Activated T-helper 2 cell treated with anti-CD3 and anti-CD28 coated beads, Interferon-gamma antibody, Interleukin-2, Interleukin-4, amounts not matched to agents 10 μg/mL and 5 μg/mL and 100 μg/mL, durations not matched to agents 14 hours and 24 hours and 36 hours (primary cell): ENCODE results near the gene LOX. TPM values are rescaled to one million over a fixed set of nuclear protein-coding genes. Genes with fewer than 3 reads are reported as not detected.

Experiments used
- DNase-seq: peaks from one replicate; pipeline ENCODE4 v3.0.0; 2021; ENCODE audit warnings: low spot score
- H3K27ac Mint-ChIP-seq: one replicate; pipeline ENCODE4 v1.8.0; 2021; ENCODE audit warnings: mixed read lengths
- H3K27me3 Mint-ChIP-seq: one replicate; pipeline ENCODE4 v1.8.0; 2021; ENCODE audit warnings: low read depth, mixed read lengths
- H3K36me3 Mint-ChIP-seq: one replicate; pipeline ENCODE4 v1.8.0; 2021; ENCODE audit warnings: low read depth, mixed read lengths
- H3K4me1 Mint-ChIP-seq: one replicate; pipeline ENCODE4 v1.8.0; 2021; ENCODE audit warnings: low read depth, mixed read lengths
- H3K4me3 Mint-ChIP-seq: one replicate; pipeline ENCODE4 v1.8.0; 2021; ENCODE audit warnings: low read depth, mild to moderate bottlenecking, moderate library complexity, mixed read lengths
- H3K9me3 Mint-ChIP-seq: one replicate; pipeline ENCODE4 v1.8.0; 2021; ENCODE audit warnings: mixed read lengths
- intact Hi-C: fragments of 100-400 bp; cut with micrococcal nuclease; formaldehyde crosslinking; loops from one replicate; pipeline ENCODE4 v1.15.1; 2023
- total RNA-seq: library from RNA; stranded (reverse); gene quantifications from 2 replicates; pipeline ENCODE4 v1.2.3, GENCODE V29; 2022

The LOX gene
- total RNA-seq, 1 donor from 2014 or later, result not detected

DNA sequence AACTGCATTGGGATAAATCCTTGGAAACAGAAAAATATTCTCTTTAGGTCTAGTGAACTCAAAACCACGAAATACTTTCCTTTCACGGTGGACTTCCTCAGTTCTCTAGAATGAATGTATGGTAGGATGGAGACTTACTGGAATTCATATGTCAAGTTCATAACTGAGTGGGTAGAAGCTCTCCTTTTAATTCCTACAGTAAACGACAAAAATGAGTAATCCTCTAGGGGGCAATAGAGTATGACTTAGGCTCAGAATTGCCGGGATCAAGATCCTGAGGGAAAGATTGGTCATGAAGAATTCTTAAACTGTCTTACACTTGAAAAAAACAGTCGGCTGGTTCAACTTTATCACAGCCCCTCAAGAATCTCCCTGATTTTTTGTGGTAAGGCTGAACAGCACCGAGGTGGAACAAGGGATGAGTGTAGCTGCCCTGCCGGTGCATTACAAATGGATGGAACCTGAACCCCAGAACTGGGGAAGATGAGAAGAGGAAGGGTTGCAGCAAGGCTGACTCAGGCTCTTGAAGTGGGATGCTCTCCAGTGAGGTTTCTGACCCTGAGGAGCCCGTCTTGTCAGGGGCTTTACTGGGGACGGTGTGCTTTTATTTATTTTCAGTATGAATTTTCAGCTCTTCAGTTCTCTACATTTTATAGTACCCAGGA lies 14.0 kb upstream of the LOX start:
- Mint-ChIP-seq H3K4me3 (no peak overlapping the region), H3K9me3 (no peaks in the 10 kb centered on the region), H3K4me1 (peaks cover 2% of the 10 kb centered on the region), H3K36me3 (no peaks in the 10 kb centered on the region), H3K27ac (no peak overlapping the region), H3K27me3 (peaks cover 7% of the 10 kb centered on the region)
- DNase-seq, result no peak
- intact Hi-C loops, result no loop called here

DNA sequence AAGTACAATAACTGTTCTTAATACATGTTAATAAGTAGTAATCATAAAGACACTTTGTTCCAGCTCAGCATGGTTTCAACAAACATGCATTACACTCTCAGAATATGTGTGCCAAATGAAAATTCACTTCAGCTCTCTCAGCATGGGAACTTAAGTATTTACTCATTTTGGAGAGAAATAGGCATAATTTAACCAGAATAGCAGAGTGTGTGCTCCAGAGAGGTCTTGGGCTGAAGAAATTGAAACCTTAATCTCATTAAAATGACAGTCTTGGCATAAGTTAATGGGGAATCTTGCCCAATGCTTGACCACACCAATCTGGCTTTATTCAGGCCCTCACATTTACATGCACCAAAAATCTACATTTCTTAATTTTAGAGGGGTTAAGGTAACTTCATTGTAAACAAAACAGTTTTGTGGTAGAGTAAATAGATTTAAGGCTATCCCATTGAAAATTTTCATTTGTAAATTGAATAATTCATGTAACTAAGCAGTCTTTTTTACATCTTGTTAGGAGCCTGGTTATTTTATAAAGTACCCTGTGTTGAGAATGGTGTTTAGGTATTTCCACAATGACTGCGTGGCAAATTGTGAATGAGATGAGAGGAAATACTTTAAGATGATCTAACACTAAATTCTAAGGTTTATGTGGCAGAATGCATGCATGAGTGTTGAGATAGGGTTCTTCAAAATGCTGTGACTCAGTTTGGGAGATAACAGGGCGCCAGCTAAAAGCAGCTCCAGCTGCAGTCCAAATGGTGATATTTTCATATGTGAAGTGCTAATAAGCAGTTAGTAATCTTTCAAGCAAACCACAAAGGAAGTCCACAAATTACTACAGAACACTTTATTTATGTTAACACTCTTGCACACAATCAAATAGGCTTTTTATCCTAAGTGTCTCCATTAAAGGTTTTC lies 11.3 kb upstream of the LOX start:
- H3K4me1 Mint-ChIP-seq, result peaks cover 2% of the 10 kb centered on the region
- intact Hi-C loops, result no loop called here
- no peaks in the 10 kb centered on the region for H3K9me3 Mint-ChIP-seq
- peaks cover 11% of the 10 kb centered on the region for H3K27me3 Mint-ChIP-seq
- no peak overlapping the region for H3K4me3 Mint-ChIP-seq
- no peak for DNase-seq
- H3K36me3 Mint-ChIP-seq, result no peaks in the 10 kb centered on the region
- no peak overlapping the region for H3K27ac Mint-ChIP-seq

DNA sequence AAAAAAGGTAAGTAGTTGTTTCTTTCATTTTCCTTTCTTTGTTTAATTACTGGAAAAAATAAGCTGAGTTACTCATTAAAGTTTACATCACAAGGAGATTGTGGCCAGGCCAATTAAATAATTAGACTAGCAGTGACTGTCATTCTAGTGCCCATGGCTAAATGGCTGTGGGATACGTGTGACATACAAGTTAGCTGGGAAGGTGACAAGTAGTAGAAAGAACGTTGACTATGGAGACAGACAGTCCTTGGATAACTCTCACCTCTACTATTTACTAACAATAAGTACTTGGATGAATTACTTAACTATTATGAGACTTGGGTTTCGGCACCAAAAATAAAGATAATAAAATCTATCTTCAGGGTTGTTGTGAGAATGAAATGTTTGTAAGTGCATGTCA lies 7.0 kb upstream of the LOX start:
- Mint-ChIP-seq H3K36me3 (no peaks in the 10 kb centered on the region), H3K4me1 (peaks cover 2% of the 10 kb centered on the region), H3K9me3 (no peaks in the 10 kb centered on the region), H3K27ac (no peak overlapping the region), H3K4me3 (no peak overlapping the region), H3K27me3 (peaks cover 29% of the 10 kb centered on the region)
- intact Hi-C loops, result no loop called here
- no peak for DNase-seq

DNA sequence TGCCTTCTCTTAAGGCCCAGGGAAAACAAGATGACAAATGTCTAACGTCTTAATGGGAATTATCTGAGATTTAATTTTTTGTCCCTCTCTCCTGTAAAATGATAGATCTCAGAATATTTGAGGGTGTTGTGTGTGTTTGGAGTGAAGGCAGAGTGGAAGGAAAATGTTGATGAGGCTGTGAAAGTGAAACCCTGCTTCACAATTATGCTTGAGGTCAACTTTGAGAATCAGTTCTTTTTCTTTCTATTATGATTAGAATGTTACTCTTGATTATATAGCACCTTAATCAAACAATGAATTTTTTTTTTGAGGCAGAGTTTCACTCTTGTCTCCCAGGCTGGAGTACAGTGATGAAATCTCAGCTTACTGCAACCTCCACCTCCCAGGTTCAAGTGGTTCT lies 5.5 kb upstream of the LOX start:
- Mint-ChIP-seq H3K27me3 (peaks cover 36% of the 10 kb centered on the region), H3K27ac (no peak overlapping the region), H3K4me3 (no peak overlapping the region), H3K4me1 (no peaks in the 10 kb centered on the region), H3K9me3 (no peaks in the 10 kb centered on the region), H3K36me3 (no peaks in the 10 kb centered on the region)
- DNase-seq, result no peak
- intact Hi-C loops, result no loop called here

DNA sequence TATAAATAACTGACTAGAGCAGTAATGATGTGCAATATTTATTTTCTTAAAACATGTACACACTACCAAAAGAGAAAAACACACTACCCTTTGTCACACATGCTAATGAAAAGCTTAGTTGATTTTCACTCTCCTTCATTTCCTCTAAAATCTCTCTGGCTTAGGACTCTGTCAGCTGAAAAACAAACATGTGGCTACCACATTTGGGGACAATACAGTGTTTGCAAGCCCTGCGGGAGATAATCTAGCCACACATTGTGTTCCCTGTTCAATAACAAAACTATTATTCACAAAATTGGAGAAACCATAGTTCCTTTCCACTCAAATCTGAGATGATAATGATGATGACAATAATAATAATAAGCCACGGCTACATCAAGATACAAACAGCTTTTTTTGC lies 3.5 kb upstream of the LOX start:
- no peak for DNase-seq
- peaks cover 46% of the 10 kb centered on the region for H3K27me3 Mint-ChIP-seq
- H3K36me3 Mint-ChIP-seq, result no peaks in the 10 kb centered on the region
- peaks cover 8% of the 10 kb centered on the region for H3K4me1 Mint-ChIP-seq
- intact Hi-C loops, result no loop called here
- no peak overlapping the region for H3K27ac Mint-ChIP-seq
- H3K9me3 Mint-ChIP-seq, result no peaks in the 10 kb centered on the region
- no peak overlapping the region for H3K4me3 Mint-ChIP-seq

DNA sequence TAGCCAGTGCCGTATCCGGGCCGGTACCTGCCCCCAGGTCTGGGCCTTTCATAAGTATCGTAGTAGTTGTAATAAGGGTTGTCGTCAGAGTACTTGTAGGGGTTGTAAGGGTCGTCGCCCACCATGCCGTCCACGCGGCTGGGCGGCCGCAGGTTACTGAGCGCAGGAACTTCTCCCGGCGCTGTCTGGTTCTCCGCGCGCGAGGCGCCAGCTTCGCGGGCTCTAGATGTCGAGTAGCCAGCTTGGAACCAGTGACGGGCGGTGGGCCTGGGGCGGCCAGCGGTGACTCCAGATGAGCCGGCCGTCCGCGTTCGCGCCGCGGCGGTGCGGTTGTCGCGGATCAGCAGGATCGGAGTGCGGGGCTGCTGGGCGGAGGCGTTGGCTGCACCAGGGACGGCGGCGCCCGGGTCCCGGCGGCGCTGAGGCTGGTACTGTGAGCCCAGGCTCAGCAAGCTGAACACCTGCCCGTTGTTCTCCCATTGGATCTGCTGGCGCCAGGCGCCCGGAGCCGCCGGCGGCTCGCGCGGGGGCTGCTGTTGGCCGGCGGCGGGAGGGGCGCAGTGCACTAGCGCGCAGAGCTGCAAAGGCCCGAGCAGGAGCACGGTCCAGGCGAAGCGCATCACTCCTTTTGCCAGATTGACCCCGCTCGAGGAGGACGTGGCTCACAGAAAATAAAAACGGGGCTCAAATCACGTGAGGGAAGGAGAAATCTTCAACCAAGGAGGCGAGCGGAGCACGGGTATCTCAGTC lies 518 bp downstream of the LOX start:
- Mint-ChIP-seq H3K9me3 (no peaks in the 10 kb centered on the region), H3K27me3 (peaks cover 65% of the 10 kb centered on the region), H3K4me3 (peak overlapping the region; percentile 56), H3K27ac (no peak overlapping the region), H3K36me3 (no peaks in the 10 kb centered on the region), H3K4me1 (peaks cover 9% of the 10 kb centered on the region)
- intact Hi-C loops, result loop anchor here (5.0 to 10.0 kb wide), 2 partner anchors 115 to 237 kb away; partner anchors contain the start of genes SNCAIP and SRFBP1
- no peak for DNase-seq

DNA sequence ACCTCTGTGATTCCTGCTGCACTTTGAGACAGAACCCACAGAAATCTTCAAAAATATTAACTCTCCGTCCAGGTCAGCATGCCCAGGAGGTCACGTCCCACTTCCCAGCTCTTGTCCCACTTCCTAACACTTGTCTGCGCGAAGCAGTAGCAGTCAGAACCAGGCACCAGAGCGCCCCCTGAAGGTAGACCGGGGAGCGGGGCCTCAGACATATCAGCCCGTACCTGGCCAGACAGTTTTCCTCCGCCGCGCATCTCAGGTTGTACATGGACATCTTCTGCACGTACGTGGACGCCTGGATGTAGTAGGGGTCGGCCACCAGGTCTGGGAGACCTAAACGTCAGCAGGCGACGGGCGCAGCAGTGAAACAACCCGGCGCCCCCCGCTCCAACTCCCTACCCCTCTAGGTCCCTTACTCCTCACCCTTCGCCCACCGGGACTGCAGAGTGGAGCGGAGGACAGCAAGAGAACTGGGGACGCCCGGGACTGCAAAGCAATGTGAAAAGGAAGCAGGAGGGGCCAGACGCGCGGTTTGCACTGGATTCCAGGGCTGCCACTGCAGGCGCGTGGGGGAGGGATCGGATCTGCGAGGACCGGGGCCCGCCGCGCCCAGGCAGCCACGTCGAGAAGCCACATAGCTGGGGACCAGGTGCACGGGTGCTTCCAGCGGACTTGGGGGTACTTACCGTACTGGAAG lies 1.2 kb downstream of the LOX start:
- H3K27me3 Mint-ChIP-seq, result peaks cover 60% of the 10 kb centered on the region
- no peaks in the 10 kb centered on the region for H3K36me3 Mint-ChIP-seq
- no peaks in the 10 kb centered on the region for H3K9me3 Mint-ChIP-seq
- no peak overlapping the region for H3K27ac Mint-ChIP-seq
- peak; percentile 11 for DNase-seq
- intact Hi-C loops, result loop anchor here (5.0 to 10.0 kb wide), 2 partner anchors 115 to 238 kb away; partner anchors contain the start of genes SNCAIP and SRFBP1
- peak overlapping the region; percentile 56 for H3K4me3 Mint-ChIP-seq
- peaks cover 9% of the 10 kb centered on the region for H3K4me1 Mint-ChIP-seq

DNA sequence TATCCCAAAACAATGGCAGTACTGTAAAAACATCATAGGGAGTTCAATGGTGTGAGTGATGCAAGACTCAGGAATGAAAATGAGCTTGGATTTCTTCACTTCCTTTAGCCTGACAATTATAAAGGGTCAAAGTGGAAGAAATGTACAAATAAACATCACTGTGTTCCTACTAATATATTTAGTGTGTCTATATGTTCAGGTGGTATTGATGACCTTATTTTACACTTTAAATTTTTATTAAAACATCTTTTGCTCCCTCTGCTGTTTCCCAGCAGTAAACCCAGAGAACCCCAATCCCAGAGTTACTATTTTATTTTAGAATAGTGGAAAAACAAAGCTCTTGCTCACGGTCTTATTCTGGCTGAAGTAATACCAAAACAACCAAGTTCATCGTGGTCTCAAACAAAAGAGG lies 2.0 kb downstream of the LOX start:
- Mint-ChIP-seq H3K36me3 (no peaks in the 10 kb centered on the region), H3K27ac (no peak overlapping the region), H3K9me3 (no peaks in the 10 kb centered on the region), H3K27me3 (peaks cover 56% of the 10 kb centered on the region), H3K4me3 (no peak overlapping the region), H3K4me1 (peaks cover 9% of the 10 kb centered on the region)
- DNase-seq, result no peak
- intact Hi-C loops, result loop anchor here (5.0 to 10.0 kb wide), 2 partner anchors 114 to 239 kb away; partner anchors contain the start of genes SNCAIP and SRFBP1

DNA sequence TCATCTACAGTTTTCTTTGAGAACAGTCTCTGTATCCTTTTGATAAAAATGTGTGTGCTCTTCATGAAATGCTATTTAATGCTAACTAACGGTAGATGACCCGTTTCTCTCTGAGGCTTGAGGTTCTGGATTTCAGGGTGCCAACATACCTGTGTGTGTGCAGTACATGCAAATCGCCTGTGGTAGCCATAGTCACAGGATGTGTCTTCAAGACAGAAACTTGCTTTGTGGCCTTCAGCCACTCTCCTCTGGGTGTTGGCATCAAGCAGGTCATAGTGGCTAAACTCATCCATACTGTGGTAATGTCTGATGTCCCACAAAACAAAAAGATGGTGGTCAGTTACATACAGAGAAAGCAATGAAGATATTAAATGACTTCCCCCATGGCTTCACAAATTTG lies 4.2 kb downstream of the LOX start:
- Mint-ChIP-seq H3K9me3 (no peaks in the 10 kb centered on the region), H3K4me1 (peaks cover 9% of the 10 kb centered on the region), H3K27me3 (peaks cover 45% of the 10 kb centered on the region), H3K27ac (no peak overlapping the region), H3K36me3 (no peaks in the 10 kb centered on the region), H3K4me3 (no peak overlapping the region)
- DNase-seq, result no peak
- intact Hi-C loops, result loop anchor here (10.0 kb wide), 1 partner anchor 241 kb away; the partner anchor contains the start of gene SNCAIP

DNA sequence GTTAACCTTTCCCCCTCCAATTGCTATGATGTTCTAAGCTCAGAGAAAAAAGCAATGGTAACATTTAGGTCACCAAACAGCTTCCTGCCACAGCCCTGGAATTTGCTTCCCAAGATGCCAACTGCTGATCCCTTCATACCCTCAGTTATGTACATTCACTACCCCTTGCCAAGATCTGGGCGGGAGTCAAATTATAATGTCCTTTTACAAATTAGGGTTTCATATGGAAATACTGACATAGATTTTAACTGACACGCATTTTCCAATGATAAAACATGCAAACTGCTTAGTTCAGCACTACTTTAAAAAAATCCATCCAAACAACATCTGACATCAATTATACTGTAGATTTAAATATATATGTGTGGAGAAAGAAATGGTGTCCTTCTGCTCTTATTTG lies 5.0 kb downstream of the LOX start:
- intact Hi-C loops, result loop anchor here (10.0 kb wide), 1 partner anchor 242 kb away; the partner anchor contains the start of gene SNCAIP
- Mint-ChIP-seq H3K36me3 (no peaks in the 10 kb centered on the region), H3K27ac (no peak overlapping the region), H3K27me3 (peaks cover 39% of the 10 kb centered on the region), H3K4me1 (peaks cover 6% of the 10 kb centered on the region), H3K9me3 (no peaks in the 10 kb centered on the region), H3K4me3 (no peak overlapping the region)
- no peak for DNase-seq

DNA sequence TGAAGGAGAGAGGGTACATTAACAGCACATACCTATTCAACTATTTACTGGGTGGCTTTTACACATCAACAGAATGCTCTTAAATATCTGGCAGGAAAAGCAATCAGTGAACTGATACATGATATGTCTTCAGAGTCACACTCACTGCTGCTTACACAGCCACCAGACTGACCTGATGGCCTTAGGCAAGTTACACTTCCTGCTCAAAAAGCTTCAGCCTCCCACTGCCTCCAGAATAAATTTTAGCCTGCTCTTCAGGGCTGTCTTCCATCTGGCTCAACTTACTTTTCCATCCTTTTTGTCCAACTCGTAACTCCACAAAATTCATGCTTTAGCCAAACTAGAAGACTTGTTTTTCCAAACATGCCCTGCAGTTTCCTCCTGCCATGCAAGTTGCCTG lies 10.7 kb downstream of the LOX start:
- intact Hi-C loops, result no loop called here
- H3K4me1 Mint-ChIP-seq, result no peaks in the 10 kb centered on the region
- no peaks in the 10 kb centered on the region for H3K9me3 Mint-ChIP-seq
- no peak overlapping the region for H3K27ac Mint-ChIP-seq
- no peaks in the 10 kb centered on the region for H3K36me3 Mint-ChIP-seq
- no peak for DNase-seq
- H3K4me3 Mint-ChIP-seq, result no peak overlapping the region
- H3K27me3 Mint-ChIP-seq, result peaks cover 4% of the 10 kb centered on the region

DNA sequence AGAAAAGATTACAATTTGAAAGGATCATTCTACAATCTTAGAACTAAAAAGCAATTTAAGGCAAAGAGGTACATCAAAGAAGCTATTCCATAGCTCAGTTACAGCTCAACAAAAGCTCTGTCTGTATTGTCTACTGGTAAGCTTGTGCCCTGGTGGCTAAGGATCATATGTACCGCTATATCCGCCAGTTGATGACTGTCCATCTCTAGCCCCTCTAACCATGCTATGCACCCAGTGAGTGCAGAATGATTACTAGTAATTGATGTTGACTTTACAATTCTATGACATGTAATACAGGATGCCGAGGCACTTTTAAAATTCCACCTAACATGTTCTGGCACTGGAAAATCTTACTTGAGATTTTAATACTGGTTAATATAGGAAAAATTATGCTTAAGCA lies 13.1 kb downstream of the LOX start:
- no peaks in the 10 kb centered on the region for H3K4me1 Mint-ChIP-seq
- H3K27ac Mint-ChIP-seq, result no peak overlapping the region
- intact Hi-C loops, result no loop called here
- H3K4me3 Mint-ChIP-seq, result no peak overlapping the region
- H3K9me3 Mint-ChIP-seq, result no peaks in the 10 kb centered on the region
- DNase-seq, result no peak
- H3K27me3 Mint-ChIP-seq, result peaks cover 2% of the 10 kb centered on the region
- no peaks in the 10 kb centered on the region for H3K36me3 Mint-ChIP-seq
